Sciatic nerve (tissue), 2 donors: Measurements from ENCODE around the gene TSPYL2. TPM values are rescaled to one million over a fixed set of nuclear protein-coding genes. Genes with fewer than 3 reads are reported as not detected.

ENCODE experiments used
- ATAC-seq: fragments of 200-7000 bp; cut with Tn5 transposase; one replicate; pipeline ENCODE4 v1.9.1; 2020; ENCODE audit warnings: mild to moderate bottlenecking, moderate library complexity
- DNase-seq: peaks from one replicate; pipeline ENCODE4 v3.0.0-alpha.2; 2020; ENCODE audit warnings: low spot score
- intact Hi-C: fragments of 100-400 bp; cut with DNase I; formaldehyde crosslinking; loops from one replicate; pipeline ENCODE4 v1.14.2; 2022
- total RNA-seq: library from RNA; stranded (reverse); fragmentation: NEBNext Ultra II Directional; extraction: Animal tissue kit (Norgen Biotek cat#: 25700); gene quantifications from one replicate; pipeline ENCODE4 v1.2.1, GENCODE V29; 2021
- donor health status: DM: no; HTN: no; CAD: no.
- donor health status: DM: no; HTN: no; CAD: no.

TSPYL2 gene
- total RNA-seq = 89.6 TPM

- intact Hi-C loops = no loop called here
- ATAC-seq (peak; percentile 96), DNase-seq (peak; percentile 96)
These were observed at the start of gene TSPYL2 for GRCh38 chrX:53081925-53082772. Gene TSPYL2, plus strand, starts transcription at chrX:53082367. Its CDS starts 132 bp downstream, at chrX:53082499.

GRCh38 chrX:53036149-53036548, 46.0 kb upstream of the TSPYL2 start:
- no peak for DNase-seq
- intact Hi-C loops = no loop called here
- ATAC-seq = no peak

GRCh38 chrX:53039236-53039635, 42.9 kb upstream of the TSPYL2 start:
- intact Hi-C loops = no loop called here
- ATAC-seq (no peak), DNase-seq (no peak)

- ATAC-seq (no peak), DNase-seq (no peak)
- intact Hi-C loops = no loop called here
These were observed 37.2 kb upstream of the TSPYL2 start for GRCh38 chrX:53044995-53045394.

- intact Hi-C loops = no loop called here
- ATAC-seq = no peak
- DNase-seq = no peak
These were observed 34.9 kb upstream of the TSPYL2 start for GRCh38 chrX:53047228-53047627.

GRCh38 chrX:53048169-53049126, 33.7 kb upstream of the TSPYL2 start, which contains the start of gene GPR173:
Gene GPR173, plus strand, starts transcription at chrX:53048789. Its CDS starts 27,833 bp downstream, at chrX:53076622.
- intact Hi-C loops = no loop called here
- ATAC-seq (peak; percentile 96), DNase-seq (peak; percentile 68)

GRCh38 chrX:53049127-53049517, 33.0 kb upstream of the TSPYL2 start:
- no peak for DNase-seq
- peak; percentile 6 for ATAC-seq
- intact Hi-C loops = no loop called here

- DNase-seq (no peak), ATAC-seq (no peak)
- intact Hi-C loops = loop anchor here (5.0 kb wide), 1 partner anchor 54 kb away; no protein-coding TSS in a partner anchor
These were observed 31.3 kb upstream of the TSPYL2 start for GRCh38 chrX:53050841-53051240.

GRCh38 chrX:53055244-53055849, 26.8 kb upstream of the TSPYL2 start:
- intact Hi-C loops = no loop called here
- DNase-seq = no peak
- ATAC-seq = no peak

GRCh38 chrX:53056292-53056691, 25.9 kb upstream of the TSPYL2 start:
- intact Hi-C loops = loop anchor here (2.0 kb wide), 1 partner anchor 41 kb away; no protein-coding TSS in a partner anchor
- DNase-seq (no peak), ATAC-seq (no peak)

GRCh38 chrX:53065104-53065503, 17.1 kb upstream of the TSPYL2 start:
- ATAC-seq (no peak), DNase-seq (no peak)
- intact Hi-C loops = no loop called here

GRCh38 chrX:53071064-53071463, 11.1 kb upstream of the TSPYL2 start:
- no peak for ATAC-seq
- intact Hi-C loops = no loop called here

GRCh38 chrX:53071604-53072417, 10.4 kb upstream of the TSPYL2 start:
- ATAC-seq (peak; percentile 90), DNase-seq (peak; percentile 73)
- intact Hi-C loops = no loop called here

More at GRCh38 chrX:53071064-53071463, 11.1 kb upstream of the TSPYL2 start:
- DNase-seq = no peak

GRCh38 chrX:53072418-53073114, 9.6 kb upstream of the TSPYL2 start:
- intact Hi-C loops = no loop called here
- ATAC-seq (peak; percentile 9), DNase-seq (no peak)

- ATAC-seq = peak; percentile 53
- intact Hi-C loops = no loop called here
- no peak for DNase-seq
These were observed 9.0 kb upstream of the TSPYL2 start for GRCh38 chrX:53073115-53073586.

GRCh38 chrX:53075011-53075410, 7.2 kb upstream of the TSPYL2 start:
- DNase-seq (no peak), ATAC-seq (no peak)
- intact Hi-C loops = no loop called here

GRCh38 chrX:53076671-53077070, 5.5 kb upstream of the TSPYL2 start:
- ATAC-seq = no peak
- intact Hi-C loops = no loop called here
- no peak for DNase-seq
